Gastroesophageal sphincter (tissue), 4 donors: Measurements from ENCODE around the gene AHCTF1. TPM values are rescaled to one million over a fixed set of nuclear protein-coding genes. Genes with fewer than 3 reads are reported as not detected.
"Not testable (repeated sequence)": the region's sequence is repeated elsewhere in the genome, so short reads cannot be mapped to it uniquely, and the experiment has no call there.

Experiments used
- ATAC-seq: fragments of 150-250 bp; one replicate; pipeline ENCODE4 v1.9.1; 2016; ENCODE audit warnings: mild to moderate bottlenecking, moderate library complexity
- H3K27ac ChIP-seq, 4 donors: fragments of 200-600 bp; sonication (generic) in 3 of 4; 1 replicate in 3 of 4; 2 replicates in 1 of 4; pipeline ENCODE4 v1.5.1; 2016 to 2019
- H3K27me3 ChIP-seq: fragments of 200-600 bp; sonication (generic); one replicate; pipeline ENCODE4 v1.5.1; 2019
- H3K36me3 ChIP-seq, 2 donors: fragments of 200-600 bp; sonication (generic); one replicate each; pipeline ENCODE4 v1.5.1; 2019; ENCODE audit warnings: control low read depth in 1 of 2
- H3K4me1 ChIP-seq, 3 donors: fragments of 200-600 bp; sonication (generic); 1 replicate in 2 of 3; 2 replicates in 1 of 3; pipeline ENCODE4 v1.5.1; 2016 to 2019; ENCODE audit warnings: control low read depth in 2 of 3
- H3K4me3 ChIP-seq, 2 donors: fragments of 200-600 bp; sonication (generic); one replicate each; pipeline ENCODE4 v1.5.1; 2019; ENCODE audit warnings: mild to moderate bottlenecking in 1 of 2, moderate library complexity in 1 of 2
- H3K9me3 ChIP-seq, 3 donors: fragments of 200-600 bp; sonication (generic); one replicate each; pipeline ENCODE4 v1.5.1; 2017 to 2019; ENCODE audit warnings: control low read depth in 2 of 3
- EP300 ChIP-seq: sonication (generic); formaldehyde crosslinking; IDR thresholded peaks from one replicate; pipeline ENCODE4 v1.6.1; 2017; ENCODE audit warnings: antibody characterized with exemption, mild to moderate bottlenecking
- POLR2A ChIP-seq, 2 donors: fragments of 450-650 bp; IDR thresholded peaks; one replicate each; pipeline ENCODE4 v1.6.1; 2017; ENCODE audit warnings: antibody characterized with exemption in 2 of 2, mild to moderate bottlenecking in 2 of 2, moderate library complexity in 1 of 2
- POLR2AphosphoS5 ChIP-seq: sonication (generic); formaldehyde crosslinking; IDR thresholded peaks from one replicate; pipeline ENCODE4 v1.6.1; 2017; ENCODE audit warnings: antibody characterized with exemption
- WGBS, 2 donors: methylation state at CpG; one replicate each; pipeline ENCODE4 v1.1.5; 2018; ENCODE audit warnings: low coverage in 1 of 2; 5-methylcytosine and 5-hydroxymethylcytosine counted together
- total RNA-seq, 4 donors: library from RNA; depleted of rRNA; stranded (reverse); fragments of >200 nt; gene quantifications; one replicate each; pipeline ENCODE4 v1.1.0, GENCODE V29; 2016
- TF ChIP-seq, protein P1 (sequence below), 4 experiments: fragments of 200-600 bp in 2 of 4; fragments of 450-650 bp in 2 of 4; sonication (generic) in 1 of 4; IDR thresholded peaks; one replicate each; pipeline ENCODE4 v1.5.1; 2017 to 2019; ENCODE audit warnings: antibody characterized with exemption in 4 of 4, mild to moderate bottlenecking in 2 of 4, moderate library complexity in 2 of 4

The AHCTF1 gene
- total RNA-seq, 4 donors from 2014 or later: 37.4 to 69.6 (median 45.2) TPM

DNA sequence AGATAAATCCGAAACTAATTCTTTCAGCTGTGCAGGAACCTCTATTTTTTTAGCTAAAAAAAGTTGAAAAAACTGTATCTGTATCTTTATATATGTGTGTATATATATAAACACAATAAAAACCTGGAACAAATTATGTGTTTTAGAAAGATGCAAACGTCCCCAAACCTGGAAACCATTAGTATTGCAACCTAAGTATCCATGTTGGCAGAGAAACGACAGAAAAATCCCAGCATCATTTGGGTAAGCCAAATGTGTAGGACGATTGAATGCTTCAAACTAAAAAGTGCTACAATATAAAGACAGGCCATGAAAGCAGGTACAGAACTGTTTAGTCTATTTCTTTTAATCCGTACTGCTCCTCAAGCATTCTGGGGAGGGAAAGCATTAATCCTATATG lies 87.9 kb downstream of the AHCTF1 start:
- peaks cover 1 to 94% of the 10 kb centered on the region in 2 donors for H3K36me3 ChIP-seq
- 67 to 77% methylated on average over 5 of the region's 5 CpGs for WGBS, 2 donors
- no peaks in the 10 kb centered on the region for H3K9me3 ChIP-seq
- no peak overlapping the region for H3K27ac ChIP-seq
- TF ChIP-seq POLR2AphosphoS5 (no peak), EP300 (no peak), POLR2A (IDR thresholded peaks at IDR 0.05) (no peak)
- TF ChIP-seq, protein P1, sequence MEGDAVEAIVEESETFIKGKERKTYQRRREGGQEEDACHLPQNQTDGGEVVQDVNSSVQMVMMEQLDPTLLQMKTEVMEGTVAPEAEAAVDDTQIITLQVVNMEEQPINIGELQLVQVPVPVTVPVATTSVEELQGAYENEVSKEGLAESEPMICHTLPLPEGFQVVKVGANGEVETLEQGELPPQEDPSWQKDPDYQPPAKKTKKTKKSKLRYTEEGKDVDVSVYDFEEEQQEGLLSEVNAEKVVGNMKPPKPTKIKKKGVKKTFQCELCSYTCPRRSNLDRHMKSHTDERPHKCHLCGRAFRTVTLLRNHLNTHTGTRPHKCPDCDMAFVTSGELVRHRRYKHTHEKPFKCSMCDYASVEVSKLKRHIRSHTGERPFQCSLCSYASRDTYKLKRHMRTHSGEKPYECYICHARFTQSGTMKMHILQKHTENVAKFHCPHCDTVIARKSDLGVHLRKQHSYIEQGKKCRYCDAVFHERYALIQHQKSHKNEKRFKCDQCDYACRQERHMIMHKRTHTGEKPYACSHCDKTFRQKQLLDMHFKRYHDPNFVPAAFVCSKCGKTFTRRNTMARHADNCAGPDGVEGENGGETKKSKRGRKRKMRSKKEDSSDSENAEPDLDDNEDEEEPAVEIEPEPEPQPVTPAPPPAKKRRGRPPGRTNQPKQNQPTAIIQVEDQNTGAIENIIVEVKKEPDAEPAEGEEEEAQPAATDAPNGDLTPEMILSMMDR (IDR thresholded peaks at IDR 0.05): no peak
- H3K27me3 ChIP-seq: no peaks in the 10 kb centered on the region
- ATAC-seq: no peak
- H3K4me3 ChIP-seq: no peak overlapping the region
- H3K4me1 ChIP-seq: no peaks in the 10 kb centered on the region

DNA sequence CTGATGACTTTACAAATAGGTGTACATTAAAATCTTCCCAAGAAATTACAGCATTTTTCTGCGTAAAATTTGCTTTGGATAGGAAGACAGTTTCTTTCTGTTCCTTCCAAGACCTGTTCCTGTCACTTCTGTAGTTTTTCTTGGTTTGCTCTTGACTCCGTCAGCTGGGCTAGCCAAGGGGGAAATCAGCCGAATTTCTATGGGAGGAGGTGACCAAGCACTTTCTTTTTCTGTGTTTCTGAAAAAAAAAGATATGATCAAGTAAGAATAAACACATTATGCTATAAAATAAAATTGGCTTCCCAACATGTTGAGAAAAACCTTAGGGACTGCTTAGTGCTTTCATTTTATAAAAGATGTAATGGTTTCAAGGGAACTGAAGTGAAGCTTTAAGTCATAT lies 91.0 kb downstream of the AHCTF1 start:
- H3K36me3 ChIP-seq: peaks cover 0 to 66% of the 10 kb centered on the region in 2 donors
- H3K27ac ChIP-seq, H3K9me3 ChIP-seq, H3K4me1 ChIP-seq, H3K27me3 ChIP-seq, H3K4me3 ChIP-seq, ATAC-seq: not testable (repeated sequence)
- 86 to 89% methylated on average over 3 of the region's 3 CpGs for WGBS, 2 donors

DNA sequence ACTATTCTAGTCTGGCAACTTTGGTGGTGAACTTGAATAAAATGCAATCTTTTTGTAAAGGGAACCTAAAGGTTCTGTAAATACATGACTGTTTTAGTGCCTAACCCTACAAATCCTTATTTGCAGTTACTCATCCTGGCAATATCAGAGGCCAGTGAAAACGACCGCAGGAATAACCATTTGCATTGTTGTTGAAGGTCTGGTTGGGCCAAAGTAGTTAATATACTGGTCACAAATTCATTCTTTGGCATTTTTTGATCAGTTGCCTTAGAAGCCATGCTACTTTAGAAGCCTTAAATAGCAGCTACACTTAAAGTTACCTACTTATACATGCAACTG lies 93.7 kb downstream of the AHCTF1 start:
- Histone ChIP-seq H3K27ac (no peak overlapping the region), H3K4me1 (no peaks in the 10 kb centered on the region), H3K4me3 (no peak overlapping the region), H3K36me3 (peaks cover 0 to 42% of the 10 kb centered on the region in 2 donors), H3K27me3 (no peaks in the 10 kb centered on the region), H3K9me3 (no peaks in the 10 kb centered on the region)
- ATAC-seq: no peak
- 69 to 94% methylated on average over 2 of the region's 2 CpGs for WGBS, 2 donors
- TF ChIP-seq EP300: no peak
- no peak for TF ChIP-seq POLR2A (IDR thresholded peaks at IDR 0.05)
- no peak for TF ChIP-seq POLR2AphosphoS5

DNA sequence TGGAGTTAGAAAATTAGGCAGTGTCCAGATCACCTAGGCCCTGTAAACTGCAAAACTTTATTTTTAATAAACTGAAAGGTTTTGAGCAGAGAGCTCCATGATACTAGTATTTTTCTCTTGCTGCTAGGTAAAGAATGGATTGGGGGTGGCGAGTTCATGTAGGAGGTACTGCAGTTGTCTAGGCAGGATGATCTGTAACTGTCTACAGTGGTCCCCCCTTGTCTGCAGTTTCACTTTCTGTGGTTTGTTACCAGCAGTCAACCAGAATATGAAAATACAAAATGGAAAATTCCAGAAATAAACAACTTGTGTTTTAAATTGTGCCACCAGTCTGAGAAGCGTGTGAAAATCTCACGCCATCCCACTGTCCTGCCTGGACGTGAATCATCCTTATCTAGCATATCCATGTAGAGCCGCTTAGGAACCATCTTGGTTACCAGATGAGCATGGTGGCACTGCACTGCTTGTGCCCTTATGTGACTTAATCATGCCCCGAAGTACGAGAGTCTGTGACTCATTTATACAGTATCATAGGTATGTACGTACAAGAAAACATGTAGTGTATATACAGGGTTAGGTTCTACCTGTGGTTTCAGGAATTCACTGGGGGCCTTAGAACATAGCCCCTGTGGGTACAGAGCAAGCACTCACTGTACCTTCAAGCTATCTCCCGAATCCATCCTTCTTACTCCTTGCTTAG lies 94.2 kb downstream of the AHCTF1 start:
- no peaks in the 10 kb centered on the region for H3K27me3 ChIP-seq
- no peak for ATAC-seq
- H3K4me1 ChIP-seq: no peaks in the 10 kb centered on the region
- H3K36me3 ChIP-seq: peaks cover 0 to 37% of the 10 kb centered on the region in 2 donors
- no peak overlapping the region for H3K4me3 ChIP-seq
- H3K9me3 ChIP-seq: no peaks in the 10 kb centered on the region
- no peak overlapping the region for H3K27ac ChIP-seq
- WGBS, 2 donors: 82 to 85% methylated on average over 5 to 7 of the region's 9 CpGs
- TF ChIP-seq POLR2AphosphoS5: no peak
- TF ChIP-seq, protein P1 (IDR thresholded peaks at IDR 0.05): no peak
- no peak for TF ChIP-seq EP300

DNA sequence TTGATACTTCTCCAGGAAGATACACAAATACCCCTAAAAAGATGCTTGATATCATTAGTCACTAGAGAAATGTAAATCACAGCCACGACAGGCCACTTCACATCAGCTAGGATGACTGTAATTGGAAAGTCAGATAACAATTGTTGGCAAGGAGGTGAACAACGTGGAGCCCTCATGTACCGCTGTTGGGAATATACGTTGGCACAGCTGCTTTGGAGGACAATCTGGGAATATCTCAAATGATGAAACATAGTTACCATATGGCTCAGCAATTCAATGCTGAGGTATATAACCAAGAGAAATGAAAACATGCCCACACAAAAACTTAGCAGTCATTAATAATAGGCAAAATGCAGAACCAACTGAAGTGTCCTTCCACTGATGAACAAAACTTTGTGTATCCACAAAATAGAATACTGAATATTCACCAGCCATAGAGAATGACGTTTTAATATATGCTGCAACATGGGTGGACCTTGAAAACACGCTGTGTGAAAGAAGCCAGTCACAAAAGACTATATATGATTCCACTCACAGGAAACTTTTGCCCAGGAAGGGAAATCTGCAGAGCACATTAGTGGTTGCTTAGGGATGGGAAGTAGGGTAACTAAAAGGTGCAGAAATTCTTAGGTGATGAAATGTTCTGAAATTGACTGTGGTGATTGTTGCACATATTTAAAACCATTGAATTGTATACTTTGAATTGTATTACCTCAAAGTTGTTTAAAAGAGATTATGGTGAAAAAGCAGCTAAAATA lies 95.4 kb downstream of the AHCTF1 start:
- 44 to 79% methylated on average over 4 to 6 of the region's 6 CpGs for WGBS, 2 donors
- no peaks in the 10 kb centered on the region for H3K27me3 ChIP-seq
- no peak overlapping the region for H3K4me3 ChIP-seq
- TF ChIP-seq EP300: no peak
- TF ChIP-seq POLR2A (IDR thresholded peaks at IDR 0.05): no peak
- TF ChIP-seq POLR2AphosphoS5: no peak
- TF ChIP-seq, protein P1 (IDR thresholded peaks at IDR 0.05): no peak
- H3K4me1 ChIP-seq: no peaks in the 10 kb centered on the region
- no peak overlapping the region for H3K27ac ChIP-seq
- H3K36me3 ChIP-seq: peaks cover 0 to 25% of the 10 kb centered on the region in 2 donors
- no peak for ATAC-seq
- H3K9me3 ChIP-seq: no peaks in the 10 kb centered on the region

DNA sequence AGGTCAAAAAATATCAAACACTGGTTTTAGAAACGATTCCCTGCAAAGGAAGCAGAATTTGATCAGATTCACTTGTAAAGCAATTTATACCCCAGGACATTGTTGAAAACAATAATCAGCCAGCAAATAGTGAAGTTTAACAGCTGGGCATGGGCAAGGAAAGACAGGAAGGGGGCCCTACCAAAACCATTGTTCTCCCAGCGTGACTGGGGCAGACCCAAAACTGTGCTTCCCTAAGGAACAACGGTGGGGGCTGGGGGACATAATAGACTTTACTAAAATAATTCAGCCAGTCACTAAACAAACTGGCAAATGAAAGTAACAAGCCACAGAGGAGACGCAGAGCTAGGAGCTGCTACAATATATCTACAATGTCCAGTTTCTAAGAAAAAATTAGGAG lies 100.2 kb downstream of the AHCTF1 start:
- 52 to 77% methylated on average over 3 to 4 of the region's 4 CpGs for WGBS, 2 donors
- Histone ChIP-seq H3K27me3 (peaks cover 3% of the 10 kb centered on the region), H3K4me1 (no peaks in the 10 kb centered on the region), H3K36me3 (no peaks in the 10 kb centered on the region), H3K9me3 (peaks cover 0 to 8% (median 0%) of the 10 kb centered on the region in 3 donors), H3K27ac (no peak overlapping the region), H3K4me3 (no peak overlapping the region)
- TF ChIP-seq POLR2AphosphoS5 (no peak), EP300 (no peak), POLR2A (IDR thresholded peaks at IDR 0.05) (no peak)
- TF ChIP-seq, protein P1 (IDR thresholded peaks at IDR 0.05): no peak
- no peak for ATAC-seq
